Left renal pelvis (tissue), 4 donors: ENCODE results near the gene ABCG5. TPM values are rescaled to one million over a fixed set of nuclear protein-coding genes. Genes with fewer than 3 reads are reported as not detected.

Experiments
- DNase-seq, 4 donors: peaks; one replicate each; pipeline ENCODE4 v3.0.0-alpha.2; 2013; ENCODE audit warnings: low read depth in 4 of 4, low spot score in 3 of 4
- polyA plus RNA-seq, 4 donors: library from polyadenylated mRNA; unstranded; fragments of 120-200 nt; gene quantifications; one replicate each; pipeline ENCODE4 v1.2.1, GENCODE V29; 2013; ENCODE audit not compliant: insufficient read length in 4 of 4

Gene ABCG5
- polyA plus RNA-seq, 4 donors = 0.11 to 0.76 (median 0.63) TPM

DNA sequence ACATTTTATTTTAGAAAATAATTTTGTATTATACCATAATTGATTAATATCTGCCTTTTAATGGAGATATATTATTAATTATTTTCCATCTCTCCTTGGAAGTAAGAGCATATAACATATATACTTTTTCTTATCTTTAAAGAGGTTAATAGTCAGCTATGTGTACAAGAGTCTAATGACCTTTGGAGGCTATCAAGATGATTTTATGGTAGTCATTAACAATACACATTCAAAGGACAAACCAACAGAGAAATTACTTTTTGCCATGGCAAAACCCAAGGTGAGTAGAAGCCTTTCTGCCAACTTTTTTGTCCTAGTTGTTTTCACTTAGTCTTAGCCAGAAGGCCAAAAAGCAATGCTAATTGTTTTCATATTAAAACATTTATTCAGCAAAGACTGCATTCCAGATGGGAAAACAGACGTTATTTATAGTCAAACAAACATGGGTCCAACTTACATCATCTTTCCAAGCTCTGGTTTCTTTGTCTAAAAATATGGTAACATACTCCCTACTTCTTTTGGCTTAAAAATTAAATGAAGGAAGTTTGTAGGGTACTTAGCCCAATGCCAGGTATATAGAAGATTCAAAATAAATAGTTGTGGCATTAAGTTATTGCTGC, 74.4 kb downstream of the ABCG5 start:
- DNase-seq = no peak

DNA sequence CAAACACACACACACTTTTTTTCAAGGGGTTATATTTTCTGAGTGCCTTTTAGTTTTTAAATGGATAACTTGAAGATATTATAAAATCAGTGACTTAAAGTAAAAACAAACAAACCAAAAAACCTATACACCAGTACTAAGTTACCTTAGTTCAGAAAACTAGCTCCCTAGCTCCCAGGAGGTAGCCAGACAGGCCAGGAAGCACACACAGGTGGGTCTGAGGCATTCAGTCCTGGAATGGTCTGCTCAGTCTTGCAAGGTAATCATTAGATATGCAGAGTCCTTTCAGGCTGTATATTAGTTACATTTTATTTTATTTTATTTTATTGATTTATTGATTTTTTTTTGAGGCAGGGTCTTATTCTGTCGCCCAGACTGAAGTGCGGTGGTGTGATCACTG, 75.5 kb downstream of the ABCG5 start:
- DNase-seq = no peak

Other genes starting within 250 kb of the ABCG5 start
- gene THADA, start 242.8 kb downstream of the ABCG5 start, polyA plus RNA-seq = 10 to 100 TPM; 19.9 to 38.6 (median 33.6) TPM
- 10 to 100 TPM; 24.7 to 40.4 (median 32.3) TPM for gene PLEKHH2, start 201.6 kb downstream of the ABCG5 start, polyA plus RNA-seq
- gene C1GALT1C1L, start 162.4 kb downstream of the ABCG5 start, polyA plus RNA-seq = 1 to 10 TPM; 2.0 to 4.9 (median 3.4) TPM
- 100 to 1,000 TPM in 1 of 4 donors, 10 to 100 TPM in 3; 36.8 to 101 (median 80.6) TPM for gene DYNC2LI1, start 64.8 kb downstream of the ABCG5 start, polyA plus RNA-seq
- gene ABCG8, start 132 bp upstream of the ABCG5 start, polyA plus RNA-seq = 1 to 10 TPM in 1 of 4 donors, under 1 TPM in 3; 0.25 to 1.2 (median 0.81) TPM
- 100 to 1,000 TPM in 3 of 4 donors, 10 to 100 TPM in 1; 80.2 to 124 (median 118) TPM for gene LRPPRC, start 157.2 kb upstream of the ABCG5 start, polyA plus RNA-seq